Fibroblast of lung (primary cell): ENCODE data around the gene H6PD. TPM values are rescaled to one million over a fixed set of nuclear protein-coding genes. Genes with fewer than 3 reads are reported as not detected.

Source experiments
- DNase-seq, 2 donors: peaks; one replicate each; pipeline versions ENCODE4 v3.0.0 to v3.0.0-alpha.2; 2010; ENCODE audit warnings: low read depth in 2 of 2
- H2AFZ ChIP-seq: 2 replicates; pipeline ENCODE4 v1.5.1; 2012; ENCODE audit warnings: low read length, control low read depth, inconsistent platforms
- H3K27ac ChIP-seq: 2 replicates; pipeline ENCODE4 v1.5.1; 2011; ENCODE audit warnings: low read length, control low read depth; ENCODE audit not compliant: insufficient read depth
- H3K27me3 ChIP-seq: 2 replicates; pipeline ENCODE4 v1.5.1; 2011; ENCODE audit warnings: mild to moderate bottlenecking, low read length; ENCODE audit not compliant: control insufficient read depth, insufficient read depth
- H3K36me3 ChIP-seq: 2 replicates; pipeline ENCODE4 v1.5.1; 2011; ENCODE audit warnings: low read length; ENCODE audit not compliant: control insufficient read depth, insufficient read depth
- H3K4me1 ChIP-seq: 2 replicates; pipeline ENCODE4 v1.5.1; 2011; ENCODE audit warnings: low read length; ENCODE audit not compliant: control insufficient read depth, insufficient read depth; ENCODE audit errors: extremely low read depth
- H3K4me2 ChIP-seq: 2 replicates; pipeline ENCODE4 v1.5.1; 2011; ENCODE audit warnings: low read length, control low read depth; ENCODE audit not compliant: insufficient read depth; ENCODE audit errors: extremely low read depth
- H3K4me3 ChIP-seq, 4 experiments: fragments of 200-600 bp in 1 of 4; sonication (generic) in 1 of 4; replicated peaks in 1 of 4; 2 replicates each; pipeline ENCODE4 v1.5.1; 2011 to 2016; ENCODE audit warnings: low read length in 4 of 4, low read depth in 3 of 4, mild to moderate bottlenecking in 3 of 4, control low read depth in 2 of 4, inconsistent platforms in 1 of 4, mixed read lengths in 1 of 4; ENCODE audit not compliant: insufficient read depth in 1 of 4; ENCODE audit errors: control extremely low read depth in 1 of 4
- H3K79me2 ChIP-seq: 2 replicates; pipeline ENCODE4 v1.5.1; 2012; ENCODE audit warnings: mild to moderate bottlenecking, low read length, inconsistent platforms; ENCODE audit not compliant: control insufficient read depth, insufficient read depth
- H3K9ac ChIP-seq: 2 replicates; pipeline ENCODE4 v1.5.1; 2011; ENCODE audit warnings: mild to moderate bottlenecking, low read length, control low read depth; ENCODE audit not compliant: insufficient read depth
- H3K9me3 ChIP-seq: 2 replicates; pipeline ENCODE4 v1.5.1; 2012; ENCODE audit warnings: low read depth, low read length; ENCODE audit not compliant: control insufficient read depth, insufficient read depth
- H4K20me1 ChIP-seq: 2 replicates; pipeline ENCODE4 v1.5.1; 2011; ENCODE audit warnings: low read length; ENCODE audit not compliant: control insufficient read depth, insufficient read depth; ENCODE audit errors: extremely low read depth
- EZH2 ChIP-seq: IDR thresholded peaks from 2 replicates; pipeline ENCODE4 v1.5.1; 2012; ENCODE audit warnings: low read length, control low read depth, mild to moderate bottlenecking; ENCODE audit errors: missing control alignments
- polyA plus RNA-seq, 2 donors: library from polyadenylated mRNA; depleted of rRNA in 1 of 2; stranded (reverse) in 1 of 2; unstranded in 1 of 2; fragments of >200 nt; gene quantifications; 2 replicates each; pipeline ENCODE4 v1.2.1, GENCODE V29; 2011 to 2012; ENCODE audit warnings: missing spikeins in 1 of 2
- total RNA-seq: library from RNA; depleted of rRNA; stranded (reverse); fragments of >200 nt; gene quantifications from 2 replicates; pipeline ENCODE4 v1.2.1, GENCODE V29; 2014
- TF ChIP-seq, protein P1 (sequence below), 2 donors: IDR thresholded peaks in 1 of 2; conservative IDR thresholded peaks in 1 of 2; 1 replicate in 1 of 2; 2 replicates in 1 of 2; pipeline ENCODE4 v1.5.1; 2011 to 2012; ENCODE audit warnings: low read length in 2 of 2, control low read depth in 1 of 2, inconsistent platforms in 1 of 2, low read depth in 1 of 2, mild to moderate bottlenecking in 1 of 2

The H6PD gene
- total and polyA plus RNA-seq, 2 donors (not counting 1 experiment from before 2014, with no cell fraction given) = 15.2 to 23.5 TPM

DNA sequence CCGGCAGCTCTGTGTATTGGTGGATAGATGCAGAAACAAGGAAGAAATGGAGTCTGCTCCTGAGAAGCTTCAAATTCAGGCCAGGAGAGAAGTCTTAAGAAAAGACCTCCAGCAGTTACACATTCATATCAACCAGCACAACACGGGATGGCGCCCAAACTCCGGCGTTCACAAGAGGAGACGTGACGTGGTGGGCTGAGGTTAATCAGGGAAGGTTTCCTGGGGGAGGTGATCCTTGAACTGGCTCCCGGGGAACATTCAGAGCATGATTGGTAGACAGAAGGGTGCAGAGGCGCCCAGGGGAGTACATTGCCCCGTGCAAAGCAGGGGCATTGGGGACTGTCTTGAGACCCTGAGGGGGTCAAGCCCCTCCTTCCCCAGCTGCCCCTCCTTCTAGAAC is 30.5 kb downstream of the H6PD start:
- Histone ChIP-seq H3K9ac (no peak overlapping the region), H3K4me1 (no peaks in the 10 kb centered on the region)
- no peak for DNase-seq

DNA sequence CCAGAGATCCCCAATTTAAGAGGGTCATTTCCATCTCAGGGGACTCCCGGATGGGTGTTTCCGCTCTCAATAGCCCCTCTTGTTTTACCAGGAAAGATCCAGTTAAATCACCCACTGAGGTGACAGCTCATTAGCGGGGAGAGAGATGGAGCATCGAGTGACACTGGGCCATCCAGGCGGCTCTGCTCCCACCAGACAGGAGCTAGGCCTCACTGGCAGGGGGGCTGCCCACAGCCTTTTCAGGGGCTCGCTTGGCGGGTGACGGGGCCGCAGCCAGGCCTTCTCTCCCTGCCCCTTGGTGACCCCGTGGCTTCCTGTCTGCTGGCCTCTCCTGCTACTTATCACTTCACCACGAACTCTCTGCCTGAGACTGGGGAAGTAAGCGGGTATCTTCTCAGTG is 31.4 kb downstream of the H6PD start:
- no peak overlapping the region for H3K4me2 ChIP-seq
- no peak overlapping the region for H3K9ac ChIP-seq
- TF ChIP-seq, protein P1, sequence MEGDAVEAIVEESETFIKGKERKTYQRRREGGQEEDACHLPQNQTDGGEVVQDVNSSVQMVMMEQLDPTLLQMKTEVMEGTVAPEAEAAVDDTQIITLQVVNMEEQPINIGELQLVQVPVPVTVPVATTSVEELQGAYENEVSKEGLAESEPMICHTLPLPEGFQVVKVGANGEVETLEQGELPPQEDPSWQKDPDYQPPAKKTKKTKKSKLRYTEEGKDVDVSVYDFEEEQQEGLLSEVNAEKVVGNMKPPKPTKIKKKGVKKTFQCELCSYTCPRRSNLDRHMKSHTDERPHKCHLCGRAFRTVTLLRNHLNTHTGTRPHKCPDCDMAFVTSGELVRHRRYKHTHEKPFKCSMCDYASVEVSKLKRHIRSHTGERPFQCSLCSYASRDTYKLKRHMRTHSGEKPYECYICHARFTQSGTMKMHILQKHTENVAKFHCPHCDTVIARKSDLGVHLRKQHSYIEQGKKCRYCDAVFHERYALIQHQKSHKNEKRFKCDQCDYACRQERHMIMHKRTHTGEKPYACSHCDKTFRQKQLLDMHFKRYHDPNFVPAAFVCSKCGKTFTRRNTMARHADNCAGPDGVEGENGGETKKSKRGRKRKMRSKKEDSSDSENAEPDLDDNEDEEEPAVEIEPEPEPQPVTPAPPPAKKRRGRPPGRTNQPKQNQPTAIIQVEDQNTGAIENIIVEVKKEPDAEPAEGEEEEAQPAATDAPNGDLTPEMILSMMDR (conservative IDR thresholded peaks at IDR 0.05 in 1 of 2, IDR thresholded peaks at IDR 0.05 in 1 of 2; ENCODE audit: low read depth in 1 of 2, low read length in 2 of 2) = no peak
- TF ChIP-seq EZH2 = no peak
- no peak overlapping the region for H2AFZ ChIP-seq
- H3K9me3 ChIP-seq = no peaks in the 10 kb centered on the region
- no peak overlapping the region for H3K4me3 ChIP-seq
- no peak overlapping the region for H3K27ac ChIP-seq
- H3K79me2 ChIP-seq = no peaks in the 10 kb centered on the region
- H3K36me3 ChIP-seq = no peaks in the 10 kb centered on the region
- no peaks in the 10 kb centered on the region for H4K20me1 ChIP-seq
- no peak for DNase-seq
- H3K4me1 ChIP-seq = no peaks in the 10 kb centered on the region
- no peaks in the 10 kb centered on the region for H3K27me3 ChIP-seq

More for the DNA sequence above, 30.5 kb downstream of the H6PD start:
- Histone ChIP-seq H3K4me2 (no peak overlapping the region), H4K20me1 (no peaks in the 10 kb centered on the region), H2AFZ (no peak overlapping the region), H3K4me3 (no peak overlapping the region), H3K36me3 (no peaks in the 10 kb centered on the region), H3K27me3 (no peaks in the 10 kb centered on the region), H3K79me2 (peaks cover 4% of the 10 kb centered on the region), H3K9me3 (no peaks in the 10 kb centered on the region), H3K27ac (no peak overlapping the region)
- TF ChIP-seq, protein P1 (conservative IDR thresholded peaks at IDR 0.05 in 1 of 2, IDR thresholded peaks at IDR 0.05 in 1 of 2; ENCODE audit: low read depth in 1 of 2, low read length in 2 of 2) = no peak
- no peak for TF ChIP-seq EZH2

DNA sequence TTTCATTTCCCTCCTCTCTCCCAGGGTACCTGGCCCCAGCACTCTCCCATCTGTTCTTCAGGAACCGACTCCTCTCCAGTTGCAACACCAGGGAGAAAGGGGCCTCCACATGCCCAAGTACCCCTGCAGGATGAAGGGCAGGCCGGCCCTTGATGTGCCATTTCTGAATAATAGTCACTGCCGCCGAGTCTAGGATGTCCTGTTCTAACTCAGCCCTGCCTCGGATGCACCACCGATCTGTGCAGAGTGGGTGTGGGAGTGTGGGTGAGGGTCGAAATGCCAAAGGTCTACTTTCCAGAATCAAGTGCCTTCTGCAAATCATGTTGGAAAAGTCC is 32.7 kb downstream of the H6PD start:
- TF ChIP-seq, protein P1 (conservative IDR thresholded peaks at IDR 0.05 in 1 of 2, IDR thresholded peaks at IDR 0.05 in 1 of 2; ENCODE audit: low read depth in 1 of 2, low read length in 2 of 2) = no peak
- no peak for TF ChIP-seq EZH2
- Histone ChIP-seq H3K27me3 (no peaks in the 10 kb centered on the region), H3K4me2 (no peak overlapping the region), H3K9me3 (no peaks in the 10 kb centered on the region), H3K9ac (no peak overlapping the region), H4K20me1 (no peaks in the 10 kb centered on the region), H3K79me2 (no peaks in the 10 kb centered on the region), H3K4me1 (no peaks in the 10 kb centered on the region), H3K4me3 (no peak overlapping the region), H2AFZ (no peak overlapping the region), H3K36me3 (no peaks in the 10 kb centered on the region), H3K27ac (no peak overlapping the region)
- no peak for DNase-seq
